Small intestine (tissue), 7 donors: ENCODE measurements around the gene MZB1. TPM values are rescaled to one million over a fixed set of nuclear protein-coding genes. Genes with fewer than 3 reads are reported as not detected.

Experiments used
- DNase-seq, 2 donors: peaks; one replicate each; pipeline versions ENCODE4 v3.0.0 to v3.0.0-alpha.2; 2013
- FAIRE-seq: peaks from 2 replicates; lab custom pipeline; 2012; peaks lifted over from hg19 to GRCh38; lab: Jason Lieb, UNC
- H3K27ac ChIP-seq, 3 donors: one replicate each; pipeline ENCODE4 v1.5.1; 2013; ENCODE audit warnings: low read length in 2 of 3, mild to moderate bottlenecking in 2 of 3, control low read depth in 1 of 3, inconsistent platforms in 1 of 3, low read depth in 1 of 3, moderate library complexity in 1 of 3
- H3K27me3 ChIP-seq, 3 donors: one replicate each; pipeline ENCODE4 v1.6.1; 2013; ENCODE audit warnings: low read length in 3 of 3, inconsistent platforms in 1 of 3; ENCODE audit not compliant: control insufficient read depth in 3 of 3, insufficient read depth in 3 of 3
- H3K36me3 ChIP-seq, 3 donors: one replicate each; pipeline ENCODE4 v1.6.1; 2013; ENCODE audit warnings: low read length in 3 of 3, inconsistent platforms in 1 of 3, low read depth in 1 of 3, mild to moderate bottlenecking in 1 of 3, moderate library complexity in 1 of 3; ENCODE audit not compliant: control insufficient read depth in 3 of 3, insufficient read depth in 2 of 3
- H3K4me1 ChIP-seq, 3 donors: one replicate each; pipeline ENCODE4 v1.6.1; 2013; ENCODE audit warnings: low read length in 2 of 3, inconsistent platforms in 1 of 3, low read depth in 1 of 3, mild to moderate bottlenecking in 1 of 3, moderate library complexity in 1 of 3; ENCODE audit not compliant: control insufficient read depth in 3 of 3, insufficient read depth in 2 of 3
- H3K4me3 ChIP-seq, 3 donors: one replicate each; pipeline ENCODE4 v1.5.1; 2013; ENCODE audit warnings: low read length in 3 of 3, control low read depth in 1 of 3, inconsistent platforms in 1 of 3, low read depth in 1 of 3, mild to moderate bottlenecking in 1 of 3, moderate library complexity in 1 of 3
- H3K9me3 ChIP-seq, 2 donors: one replicate each; pipeline ENCODE4 v1.6.1; 2013; ENCODE audit warnings: low read depth in 1 of 2, low read length in 1 of 2; ENCODE audit not compliant: control insufficient read depth in 2 of 2, insufficient read depth in 1 of 2
- WGBS, 3 donors: extraction: QIAGEN DNeasy Blood & Tissue Kit; methylation state at CpG; one replicate each; pipeline ENCODE4 v1.1.7; 2013; 5-methylcytosine and 5-hydroxymethylcytosine counted together
- polyA plus RNA-seq, 4 donors: library from polyadenylated mRNA; stranded (reverse) in 3 of 4; unstranded in 1 of 4; fragments of 200-250 nt in 3 of 4; fragments of 120-200 nt in 1 of 4; gene quantifications; one replicate each; pipeline versions ENCODE4 v1.2.1 to v1.2.3, GENCODE V29; 2013
- donor health status: healthy with polysubstance abuse.
- donor health status: control.
- donor health status: control.
- donor health status: Bipolar disorder and iron deficiency.
- donor health status: healthy.

Gene MZB1
- polyA plus RNA-seq, 4 donors: 1.7 to 58.9 (median 8.3) TPM

GRCh38 chr5:139378101-139378825 is 11.4 kb downstream of the MZB1 start:
- peaks cover 5 to 44% (median 6%) of the 10 kb centered on the region in 3 donors for H3K4me1 ChIP-seq
- H3K36me3 ChIP-seq: peaks cover 0 to 55% (median 0%) of the 10 kb centered on the region in 3 donors
- no peak for DNase-seq
- H3K27ac ChIP-seq: peak overlapping the region in 1 of 3 donors; percentile 2
- WGBS, 3 donors: 74 to 84% (median 82%) methylated on average over 42 to 47 of the region's 47 CpGs
- FAIRE-seq: no peak
- H3K9me3 ChIP-seq: no peaks in the 10 kb centered on the region
- no peaks in the 10 kb centered on the region for H3K27me3 ChIP-seq
- H3K4me3 ChIP-seq: no peak overlapping the region

DNA sequence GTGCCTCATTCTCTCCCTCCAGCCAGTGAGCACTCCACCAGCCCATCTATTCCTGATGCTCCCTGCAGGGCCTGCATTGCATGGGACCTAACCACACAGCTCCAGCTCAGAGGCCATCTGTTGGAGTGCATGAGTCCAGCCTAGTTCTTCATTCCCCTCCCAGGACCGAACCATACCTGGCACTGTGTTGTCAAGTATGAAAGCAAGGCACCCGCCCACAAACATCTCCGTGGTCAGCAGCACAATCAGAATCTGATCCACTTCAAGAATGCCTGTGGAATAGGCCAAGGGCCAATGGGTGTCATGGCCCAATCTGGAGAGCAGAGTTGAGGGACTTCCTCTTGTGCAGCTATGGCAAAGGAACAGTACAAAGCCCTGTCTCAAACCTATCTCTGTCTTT is 12.5 kb downstream of the MZB1 start:
- FAIRE-seq (no peak), DNase-seq (no peak)
- WGBS, 3 donors: 81 to 92% (median 86%) methylated on average over 3 of the region's 3 CpGs
- peaks cover 0 to 38% (median 6%) of the 10 kb centered on the region in 3 donors for H3K4me1 ChIP-seq
- H3K4me3 ChIP-seq: no peak overlapping the region
- peaks cover 0 to 57% (median under 1%) of the 10 kb centered on the region in 3 donors for H3K36me3 ChIP-seq
- no peak overlapping the region for H3K27ac ChIP-seq
- no peaks in the 10 kb centered on the region for H3K27me3 ChIP-seq
- no peaks in the 10 kb centered on the region for H3K9me3 ChIP-seq

DNA sequence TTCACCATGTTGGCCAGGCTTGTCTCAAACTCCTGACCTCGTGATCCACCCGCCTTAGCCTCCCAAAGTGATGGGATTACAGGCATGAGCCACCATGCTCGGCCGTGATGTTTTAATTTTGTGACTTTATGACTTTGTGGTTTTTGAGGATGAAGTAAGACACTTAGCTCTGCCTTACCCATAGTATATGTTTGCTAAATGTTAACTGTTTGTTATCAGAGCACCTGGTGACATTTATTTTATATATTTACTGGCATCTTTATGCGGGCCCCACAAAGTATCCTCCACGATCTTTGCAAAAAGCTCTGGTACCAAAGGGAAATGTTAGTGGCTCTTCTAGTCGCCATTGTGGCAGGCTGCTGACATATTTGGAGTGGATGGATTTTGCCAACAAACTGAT is 13.3 kb downstream of the MZB1 start:
- FAIRE-seq: no peak
- H3K36me3 ChIP-seq: peaks cover 4 to 63% (median 5%) of the 10 kb centered on the region in 3 donors
- DNase-seq: no peak

DNA sequence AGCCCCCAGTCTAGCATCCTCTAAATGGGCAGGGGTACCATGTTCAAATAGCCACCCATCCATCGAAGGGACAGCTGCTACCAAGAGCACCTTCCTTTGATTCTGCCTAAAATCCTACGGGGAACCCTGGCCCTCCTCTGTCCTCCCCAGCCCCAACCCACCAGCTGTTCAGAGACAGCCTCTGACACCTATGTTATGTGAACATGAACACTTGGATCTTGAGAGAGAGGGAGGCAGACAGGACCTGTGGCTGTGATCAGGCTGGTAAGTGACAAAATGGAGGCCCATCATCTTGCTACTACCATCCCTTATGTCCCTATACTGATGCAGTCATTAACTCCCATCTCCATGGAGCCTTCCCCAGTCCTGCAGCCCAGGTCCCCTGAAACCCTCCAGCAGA is 14.8 kb downstream of the MZB1 start:
- no peak overlapping the region for H3K27ac ChIP-seq
- peaks cover 5 to 65% (median 6%) of the 10 kb centered on the region in 3 donors for H3K36me3 ChIP-seq
- H3K9me3 ChIP-seq: no peaks in the 10 kb centered on the region
- no peak overlapping the region for H3K4me3 ChIP-seq
- H3K4me1 ChIP-seq: peaks cover 0 to 19% (median 2%) of the 10 kb centered on the region in 3 donors
- 95 to 98% (median 95%) methylated on average over 2 of the region's 2 CpGs for WGBS, 3 donors
- FAIRE-seq: no peak
- H3K27me3 ChIP-seq: no peaks in the 10 kb centered on the region
- no peak for DNase-seq

More for the DNA sequence above, 13.3 kb downstream of the MZB1 start:
- WGBS, 3 donors: 93 to 97% (median 94%) methylated on average over 7 of the region's 7 CpGs
- peaks cover 0 to 30% (median 4%) of the 10 kb centered on the region in 3 donors for H3K4me1 ChIP-seq
- no peak overlapping the region for H3K4me3 ChIP-seq
- H3K27ac ChIP-seq: no peak overlapping the region
- H3K9me3 ChIP-seq: no peaks in the 10 kb centered on the region
- H3K27me3 ChIP-seq: no peaks in the 10 kb centered on the region

DNA sequence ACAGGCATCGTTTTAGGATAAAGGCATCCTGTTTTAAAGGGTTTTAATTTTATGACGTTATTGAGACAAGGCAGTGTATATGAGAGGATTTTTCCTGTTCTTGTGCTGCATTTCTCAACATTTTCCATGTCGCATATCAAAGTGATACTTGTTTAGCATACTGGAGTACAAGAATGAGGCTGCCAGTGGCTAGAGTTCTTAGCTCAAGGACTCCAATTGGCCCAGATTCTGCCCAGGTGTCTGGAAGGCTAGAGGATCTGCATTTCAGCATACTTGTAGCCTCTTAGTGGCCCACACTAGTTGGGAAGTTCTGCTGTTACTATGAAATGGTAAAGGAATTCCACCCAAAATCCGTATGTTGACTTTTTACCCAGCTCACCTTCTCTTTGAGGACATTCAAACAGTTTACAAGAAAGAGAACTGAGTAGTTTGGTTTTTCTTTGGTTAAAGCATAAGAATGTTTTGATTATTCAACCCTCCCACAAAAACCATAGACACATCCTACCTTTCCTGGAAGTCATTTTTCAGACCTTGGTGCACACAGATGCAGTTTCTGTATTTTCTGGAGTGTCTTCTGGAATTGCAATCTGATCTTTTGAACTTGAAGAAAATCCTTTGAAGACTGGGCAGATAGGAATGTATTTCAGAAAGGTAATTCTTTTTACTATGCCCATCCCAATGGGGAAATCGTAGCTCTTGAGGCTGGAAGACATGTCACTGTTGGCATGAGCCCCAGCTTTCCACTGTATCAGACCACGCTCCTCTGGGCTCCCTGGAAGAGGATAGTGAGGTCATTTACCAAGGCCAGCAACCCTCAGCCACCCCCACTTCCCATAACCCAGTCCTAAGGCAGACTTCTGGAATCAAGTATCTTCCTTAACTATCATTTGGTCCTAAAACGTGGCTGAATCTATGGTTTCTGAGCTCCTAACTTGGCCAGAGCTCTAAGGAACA is 18.0 kb downstream of the MZB1 start:
- WGBS, 3 donors: 78 to 86% (median 81%) methylated on average over 7 of the region's 7 CpGs
- Histone ChIP-seq H3K4me3 (no peak overlapping the region), H3K36me3 (peaks cover 5 to 46% (median 11%) of the 10 kb centered on the region in 3 donors), H3K27me3 (no peaks in the 10 kb centered on the region), H3K27ac (no peak overlapping the region), H3K9me3 (no peaks in the 10 kb centered on the region), H3K4me1 (peaks cover 0 to 6% (median 0%) of the 10 kb centered on the region in 3 donors)
- FAIRE-seq: no peak
- no peak for DNase-seq

DNA sequence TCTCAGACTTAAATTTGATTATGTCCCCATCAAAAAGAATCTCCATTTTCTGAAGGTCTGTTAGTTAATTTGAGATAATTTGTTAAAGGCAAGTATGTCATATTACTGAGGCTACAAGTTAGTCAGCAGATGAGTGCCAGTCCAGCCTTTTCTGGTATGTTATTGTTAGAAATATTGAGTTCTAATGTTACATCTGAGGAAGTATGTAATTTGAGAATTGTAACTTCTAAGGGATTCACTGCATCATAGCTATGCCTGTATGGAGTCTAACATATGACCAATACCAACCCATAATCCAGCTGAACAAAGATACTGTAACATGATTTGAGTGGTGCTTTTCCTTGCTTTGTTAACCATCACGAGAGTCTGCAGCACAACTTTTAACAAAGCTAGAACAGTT is 20.5 kb downstream of the MZB1 start:
- FAIRE-seq: no peak
- H3K4me1 ChIP-seq: peaks cover 0 to 6% (median 0%) of the 10 kb centered on the region in 3 donors
- no peak overlapping the region for H3K27ac ChIP-seq
- no peak for DNase-seq
- no peaks in the 10 kb centered on the region for H3K27me3 ChIP-seq
- no peak overlapping the region for H3K4me3 ChIP-seq
- no peaks in the 10 kb centered on the region for H3K9me3 ChIP-seq
- 89 to 95% (median 94%) methylated on average over 1 of the region's 1 CpG for WGBS, 3 donors
- H3K36me3 ChIP-seq: peaks cover 8 to 54% (median 23%) of the 10 kb centered on the region in 3 donors

DNA sequence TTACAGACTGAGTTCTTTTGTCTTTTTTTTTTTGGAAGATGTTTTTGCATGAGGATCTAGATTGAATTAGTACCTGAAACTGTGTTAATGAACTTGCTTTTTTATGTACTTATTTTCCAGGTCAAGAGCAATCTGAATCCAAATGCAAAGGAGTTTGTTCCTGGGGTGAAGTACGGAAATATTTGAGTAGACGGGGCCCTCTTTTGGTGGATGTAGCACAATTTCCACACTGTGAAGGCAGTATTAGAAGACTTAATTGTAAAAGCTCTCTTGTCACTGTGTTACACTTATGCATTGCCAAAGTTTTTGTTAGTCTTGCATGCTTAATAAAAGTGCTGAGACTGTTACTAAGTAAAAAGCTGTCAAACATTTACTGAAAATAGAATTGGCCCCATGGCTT is 21.1 kb downstream of the MZB1 start:
- DNase-seq (no peak), FAIRE-seq (no peak)
- Histone ChIP-seq H3K9me3 (no peaks in the 10 kb centered on the region), H3K27ac (no peak overlapping the region), H3K36me3 (peaks cover 8 to 49% (median 23%) of the 10 kb centered on the region in 3 donors), H3K27me3 (no peaks in the 10 kb centered on the region), H3K4me3 (no peak overlapping the region), H3K4me1 (peaks cover 0 to 4% (median 0%) of the 10 kb centered on the region in 3 donors)
- 69 to 82% (median 78%) methylated on average over 2 of the region's 2 CpGs for WGBS, 3 donors

- no peaks in the 10 kb centered on the region for H3K4me1 ChIP-seq
- FAIRE-seq (no peak), DNase-seq (no peak)
- no peak overlapping the region for H3K27ac ChIP-seq
- no peak overlapping the region for H3K4me3 ChIP-seq
- H3K36me3 ChIP-seq: peaks cover 5 to 49% (median 17%) of the 10 kb centered on the region in 3 donors
- no peaks in the 10 kb centered on the region for H3K27me3 ChIP-seq
- H3K9me3 ChIP-seq: no peaks in the 10 kb centered on the region
- 73 to 85% (median 77%) methylated on average over 2 of the region's 2 CpGs for WGBS, 3 donors
Measured at GRCh38 chr5:139364466-139364865, 25.2 kb downstream of the MZB1 start.
